C4-2B (cell line): ENCODE results near the gene NEK1.

Experiments
- ZFX ChIP-seq: fragments of 450-650 bp; IDR thresholded peaks from 2 replicates; pipeline ENCODE4 v1.6.1; 2017
- TF ChIP-seq, protein P1 (sequence below): fragments of 450-650 bp; conservative IDR thresholded peaks from 2 replicates; pipeline ENCODE4 v1.5.1; 2017; ENCODE audit warnings: mild to moderate bottlenecking

DNA sequence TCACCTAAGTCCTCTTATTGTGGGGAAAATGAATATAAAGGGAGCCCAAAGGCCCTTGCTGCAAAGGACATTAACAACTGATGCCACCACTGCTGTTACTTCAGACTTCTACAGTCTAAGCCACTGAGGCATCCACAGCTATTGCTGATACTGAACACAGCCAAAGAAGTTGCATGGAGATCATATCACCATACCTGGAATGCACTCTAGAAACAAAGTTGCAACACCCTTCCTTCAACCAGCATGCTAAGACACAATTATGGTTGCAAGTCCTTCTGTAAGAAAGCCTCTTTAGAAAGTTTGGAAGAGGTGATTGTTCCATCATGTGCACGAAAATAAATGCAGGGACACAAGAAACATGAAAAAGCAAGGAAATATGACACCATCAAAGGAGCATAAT, 236.0 kb downstream of the NEK1 start:
- TF ChIP-seq, protein P1, sequence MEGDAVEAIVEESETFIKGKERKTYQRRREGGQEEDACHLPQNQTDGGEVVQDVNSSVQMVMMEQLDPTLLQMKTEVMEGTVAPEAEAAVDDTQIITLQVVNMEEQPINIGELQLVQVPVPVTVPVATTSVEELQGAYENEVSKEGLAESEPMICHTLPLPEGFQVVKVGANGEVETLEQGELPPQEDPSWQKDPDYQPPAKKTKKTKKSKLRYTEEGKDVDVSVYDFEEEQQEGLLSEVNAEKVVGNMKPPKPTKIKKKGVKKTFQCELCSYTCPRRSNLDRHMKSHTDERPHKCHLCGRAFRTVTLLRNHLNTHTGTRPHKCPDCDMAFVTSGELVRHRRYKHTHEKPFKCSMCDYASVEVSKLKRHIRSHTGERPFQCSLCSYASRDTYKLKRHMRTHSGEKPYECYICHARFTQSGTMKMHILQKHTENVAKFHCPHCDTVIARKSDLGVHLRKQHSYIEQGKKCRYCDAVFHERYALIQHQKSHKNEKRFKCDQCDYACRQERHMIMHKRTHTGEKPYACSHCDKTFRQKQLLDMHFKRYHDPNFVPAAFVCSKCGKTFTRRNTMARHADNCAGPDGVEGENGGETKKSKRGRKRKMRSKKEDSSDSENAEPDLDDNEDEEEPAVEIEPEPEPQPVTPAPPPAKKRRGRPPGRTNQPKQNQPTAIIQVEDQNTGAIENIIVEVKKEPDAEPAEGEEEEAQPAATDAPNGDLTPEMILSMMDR: no peak
- no peak for TF ChIP-seq ZFX
